C4-2B (cell line): ENCODE results near the gene TM7SF2.
A peak's percentile ranks its signal among the peaks of the same experiment; 100 is the strongest.

Experiments used
- H3K27ac ChIP-seq: fragments of 450-650 bp; 2 replicates; pipeline ENCODE4 v1.5.1; 2017
- CTCF ChIP-seq: fragments of 450-650 bp; conservative IDR thresholded peaks from 2 replicates; pipeline ENCODE4 v1.5.1; 2017; ENCODE audit warnings: mild to moderate bottlenecking
- ZFX ChIP-seq: fragments of 450-650 bp; IDR thresholded peaks from 2 replicates; pipeline ENCODE4 v1.6.1; 2017

Gene TM7SF2

GRCh38 chr11:65120831-65121230, 9.2 kb downstream of the TM7SF2 start:
- TF ChIP-seq CTCF: no peak
- TF ChIP-seq ZFX: no peak
- H3K27ac ChIP-seq: peak overlapping the region; percentile 83

GRCh38 chr11:65121447-65121864, 9.8 kb downstream of the TM7SF2 start:
- H3K27ac ChIP-seq: peak overlapping the region; percentile 83
- TF ChIP-seq CTCF (no peak), ZFX (no peak)

- no peak for TF ChIP-seq CTCF
- TF ChIP-seq ZFX: peak; percentile 67; the same call in 1 of the 2 replicates
- peak within 1 kb of the TSS; percentile 83 for H3K27ac ChIP-seq
Measured at GRCh38 chr11:65121865-65122696, 10.4 kb downstream of the TM7SF2 start, which contains the start of the genes FAU and MRPL49. TSS of gene FAU (minus strand) at chr11:65122134. CDS start at chr11:65121813, 321 bp downstream. TSS of gene MRPL49 (plus strand) at chr11:65122321. CDS start at chr11:65122347, 26 bp downstream.

GRCh38 chr11:65124480-65125196, 13.0 kb downstream of the TM7SF2 start:
- H3K27ac ChIP-seq: peak overlapping the region; percentile 25
- TF ChIP-seq CTCF (no peak), ZFX (no peak)

GRCh38 chr11:65125197-65126056, 13.8 kb downstream of the TM7SF2 start:
- no peak for TF ChIP-seq ZFX
- TF ChIP-seq CTCF: no peak
- peak overlapping the region; percentile 25 for H3K27ac ChIP-seq

GRCh38 chr11:65126624-65127274, 15.1 kb downstream of the TM7SF2 start:
- H3K27ac ChIP-seq: no peak overlapping the region
- TF ChIP-seq CTCF: no peak
- TF ChIP-seq ZFX: no peak
